PC-3 (cell line): ENCODE data around the gene MTG1.

Experiments
- EZH2 ChIP-seq: fragments of 300-600 bp; sonication (generic); IDR thresholded peaks from one replicate; pipeline ENCODE4 v1.6.1; 2017; ENCODE audit warnings: antibody characterized with exemption, mild to moderate bottlenecking, low read length; ENCODE audit not compliant: unreplicated experiment
- EZH2phosphoT487 ChIP-seq: fragments of 300-600 bp; sonication (generic); IDR thresholded peaks from 2 replicates; pipeline ENCODE4 v1.6.1; 2018; ENCODE audit warnings: mild to moderate bottlenecking, antibody characterized with exemption, low read length, borderline replicate concordance
- TF ChIP-seq, protein P1 (sequence below): fragments of 300-600 bp; sonication (generic); conservative IDR thresholded peaks from 2 replicates; pipeline ENCODE4 v1.5.1; 2017; ENCODE audit warnings: antibody characterized with exemption, low read depth, mild to moderate bottlenecking, low read length

- TF ChIP-seq EZH2 (no peak), EZH2phosphoT487 (no peak)
- TF ChIP-seq, protein P1, sequence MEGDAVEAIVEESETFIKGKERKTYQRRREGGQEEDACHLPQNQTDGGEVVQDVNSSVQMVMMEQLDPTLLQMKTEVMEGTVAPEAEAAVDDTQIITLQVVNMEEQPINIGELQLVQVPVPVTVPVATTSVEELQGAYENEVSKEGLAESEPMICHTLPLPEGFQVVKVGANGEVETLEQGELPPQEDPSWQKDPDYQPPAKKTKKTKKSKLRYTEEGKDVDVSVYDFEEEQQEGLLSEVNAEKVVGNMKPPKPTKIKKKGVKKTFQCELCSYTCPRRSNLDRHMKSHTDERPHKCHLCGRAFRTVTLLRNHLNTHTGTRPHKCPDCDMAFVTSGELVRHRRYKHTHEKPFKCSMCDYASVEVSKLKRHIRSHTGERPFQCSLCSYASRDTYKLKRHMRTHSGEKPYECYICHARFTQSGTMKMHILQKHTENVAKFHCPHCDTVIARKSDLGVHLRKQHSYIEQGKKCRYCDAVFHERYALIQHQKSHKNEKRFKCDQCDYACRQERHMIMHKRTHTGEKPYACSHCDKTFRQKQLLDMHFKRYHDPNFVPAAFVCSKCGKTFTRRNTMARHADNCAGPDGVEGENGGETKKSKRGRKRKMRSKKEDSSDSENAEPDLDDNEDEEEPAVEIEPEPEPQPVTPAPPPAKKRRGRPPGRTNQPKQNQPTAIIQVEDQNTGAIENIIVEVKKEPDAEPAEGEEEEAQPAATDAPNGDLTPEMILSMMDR, result no peak
Measured at GRCh38 chr10:133405272-133405671, 11.3 kb downstream of the MTG1 start.
